SK-N-SH (cell line): ENCODE measurements around the gene NOTUM. TPM values are rescaled to one million over a fixed set of nuclear protein-coding genes. Genes with fewer than 3 reads are reported as not detected.

Experiments
- CTCF ChIA-PET: fragments of 300-600, 350-600 bp; formaldehyde crosslinking; extraction: SDS; loops from one replicate; lab custom pipeline; 2021; lab: Yijun Ruan, JAX
- POLR2A ChIA-PET: fragments of 350-600 bp; sonication (Branson Sonifier 250); formaldehyde crosslinking; extraction: SDS; loops from one replicate; lab custom pipeline; 2020; ENCODE audit warnings: antibody characterized with exemption, inconsistent platforms; lab: Yijun Ruan, JAX
- DNase-seq: peaks from one replicate; pipeline ENCODE4 v3.0.0; 2012
- H2AFZ ChIP-seq: fragments of 200-600 bp; sonication (generic); 2 replicates; pipeline ENCODE4 v1.8.1; 2016; ENCODE audit warnings: antibody characterized with exemption, mild to moderate bottlenecking, low read depth
- H3F3A ChIP-seq: fragments of 200-600 bp; sonication (generic); replicated peaks from 2 replicates; pipeline ENCODE3; 2016; ENCODE audit warnings: antibody characterized with exemption, mild to moderate bottlenecking; ENCODE audit not compliant: insufficient read depth
- H3K27ac ChIP-seq, 2 experiments: fragments of 200-500 bp in 1 of 2; fragments of 200-600 bp in 1 of 2; sonication (Bioruptor generic) in 1 of 2; sonication (generic), shearing (Covaris generic) in 1 of 2; 2 replicates each; pipeline versions ENCODE4 v1.5.1 to v1.6.1; 2014 to 2016; ENCODE audit warnings: low read depth in 2 of 2, inconsistent platforms in 1 of 2, low read length in 1 of 2, mild to moderate bottlenecking in 1 of 2, mixed read lengths in 1 of 2
- H3K27me3 ChIP-seq: fragments of 200-600 bp; sonication (generic), shearing (Covaris generic); 2 replicates; pipeline ENCODE4 v1.6.1; 2016; ENCODE audit warnings: mixed run types; ENCODE audit not compliant: insufficient read depth
- H3K36me3 ChIP-seq, 2 experiments: fragments of 200-500 bp in 1 of 2; fragments of 200-600 bp in 1 of 2; sonication (Bioruptor generic) in 1 of 2; sonication (generic) in 1 of 2; replicated peaks in 1 of 2; 2 replicates each; pipeline versions ENCODE3 to v1.5.1; 2014 to 2016; ENCODE audit warnings: low read length in 1 of 2, mild to moderate bottlenecking in 1 of 2; ENCODE audit not compliant: insufficient read depth in 2 of 2, control insufficient read depth in 1 of 2
- H3K4me1 ChIP-seq, 2 experiments: fragments of 200-500 bp in 1 of 2; fragments of 200-600 bp in 1 of 2; sonication (Bioruptor generic) in 1 of 2; sonication (generic), shearing (Covaris generic) in 1 of 2; 2 replicates each; pipeline versions ENCODE4 v1.5.1 to v1.6.1; 2014 to 2016; ENCODE audit warnings: low read depth in 1 of 2, low read length in 1 of 2, mixed run types in 1 of 2; ENCODE audit not compliant: insufficient read depth in 2 of 2, control insufficient read depth in 1 of 2
- H3K4me2 ChIP-seq: fragments of 200-600 bp; sonication (generic), shearing (Covaris generic); 2 replicates; pipeline ENCODE4 v1.6.1; 2017; ENCODE audit warnings: mixed run types
- H3K4me3 ChIP-seq, 2 experiments: fragments of 200-500 bp in 1 of 2; fragments of 200-600 bp in 1 of 2; sonication (Bioruptor generic) in 1 of 2; sonication (generic), shearing (Covaris generic) in 1 of 2; 2 replicates each; pipeline versions ENCODE4 v1.5.1 to v1.8.1; 2014 to 2016; ENCODE audit warnings: low read depth in 2 of 2, inconsistent platforms in 1 of 2, low read length in 1 of 2, mild to moderate bottlenecking in 1 of 2, mixed read lengths in 1 of 2, moderate library complexity in 1 of 2
- H3K79me2 ChIP-seq: fragments of 200-600 bp; sonication (generic); 2 replicates; pipeline ENCODE4 v1.8.1; 2017; ENCODE audit warnings: mild to moderate bottlenecking; ENCODE audit not compliant: insufficient read depth
- H3K9ac ChIP-seq: fragments of 200-600 bp; sonication (generic); 2 replicates; pipeline ENCODE4 v1.6.1; 2017; ENCODE audit warnings: mixed run types
- H3K9me2 ChIP-seq: fragments of 200-600 bp; sonication (generic); 2 replicates; pipeline ENCODE4 v1.6.1; 2017; ENCODE audit warnings: mixed run types
- H3K9me3 ChIP-seq: fragments of 200-600 bp; sonication (generic); 2 replicates; pipeline ENCODE4 v1.6.1; 2017; ENCODE audit warnings: mixed run types, mild to moderate bottlenecking, moderate library complexity
- H4K20me1 ChIP-seq: fragments of 200-600 bp; sonication (generic); 2 replicates; pipeline ENCODE4 v1.6.1; 2017; ENCODE audit warnings: mild to moderate bottlenecking, mixed run types; ENCODE audit not compliant: insufficient read depth
- CHD2 ChIP-seq: fragments of 150-350 bp; IDR thresholded peaks from 2 replicates; pipeline ENCODE4 v1.6.1; 2018; ENCODE audit warnings: low read length; ENCODE audit not compliant: partially characterized antibody
- EZH2phosphoT487 ChIP-seq: fragments of 200-600 bp; sonication (generic); IDR thresholded peaks from 2 replicates; pipeline ENCODE4 v1.6.1; 2017; ENCODE audit warnings: low read depth, mixed run types, mild to moderate bottlenecking, antibody characterized with exemption, moderate library complexity, borderline replicate concordance
- FOSL2 ChIP-seq: IDR thresholded peaks from 2 replicates; pipeline ENCODE4 v1.4.0; 2012; ENCODE audit warnings: low read depth, mild to moderate bottlenecking, moderate library complexity, borderline replicate concordance
- FOXJ3 ChIP-seq: sonication (generic); formaldehyde crosslinking; IDR thresholded peaks from 2 replicates; pipeline ENCODE4 v1.5.1; 2020; ENCODE audit warnings: mild to moderate bottlenecking, missing genetic modification reagents
- FOXM1 ChIP-seq: IDR thresholded peaks from 2 replicates; pipeline ENCODE4 v1.4.0; 2012; ENCODE audit warnings: low read depth, mild to moderate bottlenecking
- NFIC ChIP-seq: IDR thresholded peaks from 2 replicates; pipeline ENCODE4 v1.4.0; 2012; ENCODE audit warnings: borderline replicate concordance
- NRF1 ChIP-seq: IDR thresholded peaks from 2 replicates; pipeline ENCODE4 v1.6.1; 2012; ENCODE audit warnings: low read depth, mild to moderate bottlenecking, low read length
- SMC3 ChIP-seq: IDR thresholded peaks from 2 replicates; pipeline ENCODE4 v1.6.1; 2012; ENCODE audit warnings: low read depth, low read length, improper control_type of control experiment
- TAF1 ChIP-seq: IDR thresholded peaks from 2 replicates; pipeline ENCODE4 v1.6.1; 2012; ENCODE audit warnings: low read depth, mild to moderate bottlenecking, low read length, moderate library complexity, borderline replicate concordance
- WGBS: methylation state at CpG from one replicate; pipeline ENCODE4 v1.1.6; 2017; ENCODE audit warnings: low lambda C conversion rate; 5-methylcytosine and 5-hydroxymethylcytosine counted together
- polyA plus RNA-seq, 3 experiments: library from polyadenylated mRNA; depleted of rRNA; stranded (reverse); fragments of >200 nt; gene quantifications; 2 replicates each; pipeline ENCODE4 v1.2.3, GENCODE V29; 2012
- TF ChIP-seq, protein P1 (sequence below): fragments of 150-350 bp; IDR thresholded peaks from 2 replicates; pipeline ENCODE4 v1.6.1; 2016; ENCODE audit warnings: mild to moderate bottlenecking, low read depth, low read length
- TF ChIP-seq, protein P2 (sequence below): IDR thresholded peaks from 2 replicates; pipeline ENCODE4 v1.4.0; 2012; ENCODE audit warnings: low read depth
- TF ChIP-seq, protein P3 (sequence below): fragments of 150-350 bp; IDR thresholded peaks from 2 replicates; pipeline ENCODE4 v1.6.1; 2017; ENCODE audit warnings: antibody characterized with exemption, low read length, low read depth, borderline replicate concordance
- TF ChIP-seq, protein P4 (sequence below): IDR thresholded peaks from 2 replicates; pipeline ENCODE4 v1.6.1; 2012; ENCODE audit warnings: mild to moderate bottlenecking, low read depth, low read length, moderate library complexity
- TF ChIP-seq, protein P5 (sequence below): IDR thresholded peaks from 2 replicates; pipeline ENCODE4 v1.4.0; 2012; ENCODE audit warnings: low read depth, borderline replicate concordance

The NOTUM gene
- polyA plus RNA-seq, 1 of the 3 experiments (the other 2 are of a cell fraction): 0.33 TPM

DNA sequence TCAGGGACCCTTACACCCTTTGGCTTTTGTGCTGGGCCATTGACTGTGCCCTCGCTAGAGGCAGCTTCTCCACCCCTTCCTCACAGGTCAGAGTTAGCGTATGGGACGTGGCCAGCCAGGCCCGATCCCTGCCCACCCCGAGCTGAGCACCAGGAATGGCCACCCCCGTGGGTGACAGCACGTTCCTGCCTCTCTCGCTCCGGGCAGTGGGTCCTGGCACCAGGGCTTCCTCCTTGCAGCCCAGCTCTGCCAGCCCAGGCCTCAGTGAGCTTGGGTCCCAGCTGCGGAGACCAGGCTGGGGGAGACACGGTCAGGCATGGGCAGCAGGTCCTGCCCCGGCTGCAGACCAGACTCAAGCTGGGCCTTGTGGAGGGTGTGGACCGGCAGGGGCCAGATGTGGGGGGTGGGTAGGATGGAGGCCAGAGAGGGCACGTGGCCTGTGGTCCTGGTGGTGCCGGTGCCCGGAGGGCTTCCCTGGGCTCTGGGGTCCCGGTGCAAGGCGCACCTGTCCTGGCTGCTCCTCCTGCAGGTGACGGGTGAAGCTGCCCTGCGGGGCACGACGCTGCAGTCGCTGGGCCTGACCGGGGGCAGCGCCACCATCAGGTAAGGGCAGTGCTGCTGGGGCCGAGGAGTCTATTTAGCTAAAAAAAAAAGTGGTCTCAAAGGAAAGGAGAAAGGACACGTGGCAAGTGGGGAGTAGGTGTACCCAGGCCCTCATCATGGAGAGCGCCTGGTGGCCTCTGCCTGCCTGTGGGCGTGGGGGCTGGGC is 34.7 kb upstream of the NOTUM start:
- no peak overlapping the region for H3K27ac ChIP-seq
- peaks cover 0 to 23% of the 10 kb centered on the region in 2 experiments; a peak in 1 of 4 replicates for H3K4me1 ChIP-seq
- H3K4me3 ChIP-seq: no peak overlapping the region
- H3K4me2 ChIP-seq: no peak overlapping the region
- no peaks in the 10 kb centered on the region for H3K9me3 ChIP-seq
- DNase-seq: no peak
- H3K9ac ChIP-seq: no peak overlapping the region
- H3K27me3 ChIP-seq: no peaks in the 10 kb centered on the region
- ChIA-PET CTCF (interaction anchor here (1.3 to 6.3 kb wide), 4 partner anchors 9 to 35 kb away, joined by 3 to 56 read pairs (median 24); partner anchors contain the start of genes CENPX and NOTUM), POLR2A (no interaction called here)
- H2AFZ ChIP-seq: no peak overlapping the region
- TF ChIP-seq FOXJ3 (CRISPR knock-in tag) (no peak), CHD2 (no peak), SMC3 (no peak), FOXM1 (no peak), FOSL2 (no peak), TAF1 (no peak), EZH2phosphoT487 (no peak)
- TF ChIP-seq, protein P1, sequence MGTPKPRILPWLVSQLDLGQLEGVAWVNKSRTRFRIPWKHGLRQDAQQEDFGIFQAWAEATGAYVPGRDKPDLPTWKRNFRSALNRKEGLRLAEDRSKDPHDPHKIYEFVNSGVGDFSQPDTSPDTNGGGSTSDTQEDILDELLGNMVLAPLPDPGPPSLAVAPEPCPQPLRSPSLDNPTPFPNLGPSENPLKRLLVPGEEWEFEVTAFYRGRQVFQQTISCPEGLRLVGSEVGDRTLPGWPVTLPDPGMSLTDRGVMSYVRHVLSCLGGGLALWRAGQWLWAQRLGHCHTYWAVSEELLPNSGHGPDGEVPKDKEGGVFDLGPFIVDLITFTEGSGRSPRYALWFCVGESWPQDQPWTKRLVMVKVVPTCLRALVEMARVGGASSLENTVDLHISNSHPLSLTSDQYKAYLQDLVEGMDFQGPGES: no peak
- TF ChIP-seq, protein P2, sequence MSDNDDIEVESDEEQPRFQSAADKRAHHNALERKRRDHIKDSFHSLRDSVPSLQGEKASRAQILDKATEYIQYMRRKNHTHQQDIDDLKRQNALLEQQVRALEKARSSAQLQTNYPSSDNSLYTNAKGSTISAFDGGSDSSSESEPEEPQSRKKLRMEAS: no peak
- TF ChIP-seq, protein P3, sequence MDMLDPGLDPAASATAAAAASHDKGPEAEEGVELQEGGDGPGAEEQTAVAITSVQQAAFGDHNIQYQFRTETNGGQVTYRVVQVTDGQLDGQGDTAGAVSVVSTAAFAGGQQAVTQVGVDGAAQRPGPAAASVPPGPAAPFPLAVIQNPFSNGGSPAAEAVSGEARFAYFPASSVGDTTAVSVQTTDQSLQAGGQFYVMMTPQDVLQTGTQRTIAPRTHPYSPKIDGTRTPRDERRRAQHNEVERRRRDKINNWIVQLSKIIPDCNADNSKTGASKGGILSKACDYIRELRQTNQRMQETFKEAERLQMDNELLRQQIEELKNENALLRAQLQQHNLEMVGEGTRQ: no peak
- 93% methylated on average over 29 of the region's 29 CpGs for whole genome bisulfite sequencing
- H3K36me3 ChIP-seq: peaks cover 0 to 11% of the 10 kb centered on the region in 2 experiments
- H4K20me1 ChIP-seq: no peaks in the 10 kb centered on the region
- H3K79me2 ChIP-seq: peaks cover 11% of the 10 kb centered on the region
- no peaks in the 10 kb centered on the region for H3F3A ChIP-seq
- H3K9me2 ChIP-seq: no peaks in the 10 kb centered on the region

DNA sequence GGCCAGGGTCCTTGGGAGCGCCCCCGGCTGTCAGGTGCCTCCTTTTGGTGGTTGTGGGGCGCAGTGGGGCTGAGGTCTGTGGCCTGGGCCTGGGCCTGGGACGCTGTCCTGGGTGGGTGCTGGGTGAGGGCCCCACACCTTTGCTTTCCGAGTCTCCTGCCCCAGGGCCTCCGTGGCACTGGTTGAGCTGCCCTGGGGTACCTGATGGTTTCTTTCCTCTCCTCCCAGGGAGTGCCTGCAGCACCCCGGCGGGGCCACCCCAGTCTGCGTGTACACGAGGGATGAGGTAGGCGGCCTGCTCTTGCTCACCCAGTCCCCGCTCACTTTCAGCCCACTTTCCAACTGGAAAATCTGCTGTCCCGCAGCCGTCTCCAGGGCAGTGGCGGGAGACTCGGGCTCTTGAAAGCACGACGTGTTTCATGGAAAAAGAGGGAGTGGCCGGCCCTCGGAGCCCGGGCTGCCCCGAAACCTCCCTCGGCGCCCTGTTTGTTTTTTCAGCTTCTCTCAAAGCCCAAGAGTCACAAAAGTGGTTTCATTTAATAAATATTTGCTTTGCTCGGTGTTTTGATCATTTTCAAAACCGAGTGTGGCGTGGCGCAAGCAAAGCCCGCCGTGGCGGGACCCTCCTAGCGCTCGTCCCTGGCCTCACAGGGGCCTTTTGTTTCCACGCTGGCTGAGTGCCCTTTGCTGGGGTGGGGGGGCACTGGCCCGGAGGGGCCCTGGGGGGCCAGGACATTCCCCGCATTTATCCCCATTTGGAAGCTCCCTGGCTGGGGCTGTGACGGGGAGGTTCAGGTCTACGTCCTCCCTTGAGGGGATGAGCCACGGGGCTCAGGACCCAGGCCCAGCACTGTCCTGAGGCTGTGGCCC is 33.8 kb upstream of the NOTUM start:
- no peak for DNase-seq
- WGBS: 95% methylated on average over 39 of the region's 39 CpGs
- H4K20me1 ChIP-seq: no peaks in the 10 kb centered on the region
- TF ChIP-seq, protein P4, sequence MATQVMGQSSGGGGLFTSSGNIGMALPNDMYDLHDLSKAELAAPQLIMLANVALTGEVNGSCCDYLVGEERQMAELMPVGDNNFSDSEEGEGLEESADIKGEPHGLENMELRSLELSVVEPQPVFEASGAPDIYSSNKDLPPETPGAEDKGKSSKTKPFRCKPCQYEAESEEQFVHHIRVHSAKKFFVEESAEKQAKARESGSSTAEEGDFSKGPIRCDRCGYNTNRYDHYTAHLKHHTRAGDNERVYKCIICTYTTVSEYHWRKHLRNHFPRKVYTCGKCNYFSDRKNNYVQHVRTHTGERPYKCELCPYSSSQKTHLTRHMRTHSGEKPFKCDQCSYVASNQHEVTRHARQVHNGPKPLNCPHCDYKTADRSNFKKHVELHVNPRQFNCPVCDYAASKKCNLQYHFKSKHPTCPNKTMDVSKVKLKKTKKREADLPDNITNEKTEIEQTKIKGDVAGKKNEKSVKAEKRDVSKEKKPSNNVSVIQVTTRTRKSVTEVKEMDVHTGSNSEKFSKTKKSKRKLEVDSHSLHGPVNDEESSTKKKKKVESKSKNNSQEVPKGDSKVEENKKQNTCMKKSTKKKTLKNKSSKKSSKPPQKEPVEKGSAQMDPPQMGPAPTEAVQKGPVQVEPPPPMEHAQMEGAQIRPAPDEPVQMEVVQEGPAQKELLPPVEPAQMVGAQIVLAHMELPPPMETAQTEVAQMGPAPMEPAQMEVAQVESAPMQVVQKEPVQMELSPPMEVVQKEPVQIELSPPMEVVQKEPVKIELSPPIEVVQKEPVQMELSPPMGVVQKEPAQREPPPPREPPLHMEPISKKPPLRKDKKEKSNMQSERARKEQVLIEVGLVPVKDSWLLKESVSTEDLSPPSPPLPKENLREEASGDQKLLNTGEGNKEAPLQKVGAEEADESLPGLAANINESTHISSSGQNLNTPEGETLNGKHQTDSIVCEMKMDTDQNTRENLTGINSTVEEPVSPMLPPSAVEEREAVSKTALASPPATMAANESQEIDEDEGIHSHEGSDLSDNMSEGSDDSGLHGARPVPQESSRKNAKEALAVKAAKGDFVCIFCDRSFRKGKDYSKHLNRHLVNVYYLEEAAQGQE: no peak
- TF ChIP-seq, protein P5, sequence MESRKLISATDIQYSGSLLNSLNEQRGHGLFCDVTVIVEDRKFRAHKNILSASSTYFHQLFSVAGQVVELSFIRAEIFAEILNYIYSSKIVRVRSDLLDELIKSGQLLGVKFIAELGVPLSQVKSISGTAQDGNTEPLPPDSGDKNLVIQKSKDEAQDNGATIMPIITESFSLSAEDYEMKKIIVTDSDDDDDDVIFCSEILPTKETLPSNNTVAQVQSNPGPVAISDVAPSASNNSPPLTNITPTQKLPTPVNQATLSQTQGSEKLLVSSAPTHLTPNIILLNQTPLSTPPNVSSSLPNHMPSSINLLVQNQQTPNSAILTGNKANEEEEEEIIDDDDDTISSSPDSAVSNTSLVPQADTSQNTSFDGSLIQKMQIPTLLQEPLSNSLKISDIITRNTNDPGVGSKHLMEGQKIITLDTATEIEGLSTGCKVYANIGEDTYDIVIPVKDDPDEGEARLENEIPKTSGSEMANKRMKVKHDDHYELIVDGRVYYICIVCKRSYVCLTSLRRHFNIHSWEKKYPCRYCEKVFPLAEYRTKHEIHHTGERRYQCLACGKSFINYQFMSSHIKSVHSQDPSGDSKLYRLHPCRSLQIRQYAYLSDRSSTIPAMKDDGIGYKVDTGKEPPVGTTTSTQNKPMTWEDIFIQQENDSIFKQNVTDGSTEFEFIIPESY: no peak
- TF ChIP-seq NRF1: no peak
- TF ChIP-seq CHD2: no peak
- TF ChIP-seq EZH2phosphoT487: no peak
- no peak for TF ChIP-seq SMC3
- TF ChIP-seq NFIC: no peak

More for the DNA sequence above, 33.8 kb upstream of the NOTUM start:
- no peak overlapping the region for H2AFZ ChIP-seq
- peaks cover 0 to 11% of the 10 kb centered on the region in 2 experiments for H3K36me3 ChIP-seq
- H3K27ac ChIP-seq: no peak overlapping the region
- H3K9me2 ChIP-seq: no peaks in the 10 kb centered on the region
- H3K4me3 ChIP-seq: no peak overlapping the region
- H3K4me1 ChIP-seq: peaks cover 0 to 25% of the 10 kb centered on the region in 2 experiments; a peak in 1 of 4 replicates
- no peak overlapping the region for H3K9ac ChIP-seq
- H3K27me3 ChIP-seq: no peaks in the 10 kb centered on the region
- no peaks in the 10 kb centered on the region for H3K9me3 ChIP-seq
- no peak overlapping the region for H3K4me2 ChIP-seq
- peaks cover 12% of the 10 kb centered on the region; the same call in 1 of the 2 replicates for H3K79me2 ChIP-seq
- ChIA-PET CTCF (interaction anchor here (1.3 to 6.3 kb wide), 4 partner anchors 10 to 35 kb away, joined by 3 to 56 read pairs (median 24); partner anchors contain the start of genes CENPX and NOTUM), POLR2A (no interaction called here)
- H3F3A ChIP-seq: no peaks in the 10 kb centered on the region
